BLaER1 treated with 17β-estradiol and CSF1 and Interleukin-3, amounts not matched to agents 10 nM and 100 nM (cell line): ENCODE results near the gene CACNA1F.

Experiments
- H3K27ac ChIP-seq, 11 experiments: shearing (Covaris generic); formaldehyde crosslinking; 2 replicates each; pipeline ENCODE4 v1.8.1; 2022
- H3K27me3 ChIP-seq, 11 experiments: shearing (Covaris generic); formaldehyde crosslinking; 2 replicates each; pipeline ENCODE4 v1.8.1; 2022
- H3K36me3 ChIP-seq, 11 experiments: shearing (Covaris generic); formaldehyde crosslinking; 2 replicates each; pipeline ENCODE4 v1.8.1; 2022
- H3K4me1 ChIP-seq, 10 experiments: shearing (Covaris generic); formaldehyde crosslinking; 2 replicates each; pipeline ENCODE4 v1.8.1; 2022
- H3K4me2 ChIP-seq, 11 experiments: shearing (Covaris generic); formaldehyde crosslinking; 2 replicates each; pipeline ENCODE4 v1.8.1; 2022
- H3K4me3 ChIP-seq, 10 experiments: shearing (Covaris generic); formaldehyde crosslinking; 2 replicates each; pipeline ENCODE4 v1.8.1; 2022
- H3K9ac ChIP-seq, 11 experiments: shearing (Covaris generic); formaldehyde crosslinking; 2 replicates each; pipeline ENCODE4 v1.8.1; 2022
- H3K9me3 ChIP-seq, 11 experiments: shearing (Covaris generic); formaldehyde crosslinking; replicated peaks in 1 of 11; 2 replicates each; pipeline ENCODE4 v1.8.1; 2022
- H4K20me1 ChIP-seq, 11 experiments: shearing (Covaris generic); formaldehyde crosslinking; 2 replicates each; pipeline ENCODE4 v1.8.1; 2022
- Cebpa-rat ChIP-seq, 11 experiments: shearing (Covaris generic); IDR thresholded peaks; 2 replicates each; pipeline ENCODE4 v1.8.1; 2022

CACNA1F gene

GRCh38 chrX:49160908-49161307 is 72.2 kb downstream of the CACNA1F start:
- peaks cover 26 to 50% (median 41%) of the 10 kb centered on the region in 11 experiments for H3K27me3 ChIP-seq
- peaks cover 0 to 19% (median 10%) of the 10 kb centered on the region in 11 experiments; a peak in 11 of 22 replicates for H3K9me3 ChIP-seq

DNA sequence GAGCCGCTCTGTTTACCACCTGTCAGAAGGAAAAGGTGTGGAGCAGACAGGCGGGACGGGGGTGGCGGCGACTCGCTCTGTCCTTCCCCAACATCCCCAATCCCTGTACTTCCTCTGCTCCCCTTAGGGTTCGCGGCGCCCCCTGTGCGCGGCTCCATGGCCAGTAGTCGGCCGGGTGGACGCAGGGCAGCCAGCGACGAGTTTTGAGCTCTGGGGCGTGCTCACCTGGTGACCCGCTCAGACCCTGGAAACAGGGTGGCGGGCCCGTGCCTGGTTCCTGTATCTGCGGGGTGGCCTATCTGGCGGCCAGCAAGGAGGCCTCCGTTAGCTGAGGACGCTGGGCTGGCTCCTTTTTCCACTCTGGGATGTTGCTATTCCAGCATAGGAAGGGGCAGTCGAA is 75.9 kb downstream of the CACNA1F start:
- H3K9me3 ChIP-seq = peaks cover 0 to 6% (median 0%) of the 10 kb centered on the region in 11 experiments; a peak in 5 of 22 replicates
- no peak for TF ChIP-seq Cebpa-rat (IDR thresholded peaks at IDR 0.05)
- no peak overlapping the region for H3K4me2 ChIP-seq
- H4K20me1 ChIP-seq = no peaks in the 10 kb centered on the region; a peak in 1 of 22 replicates
- H3K4me1 ChIP-seq = peaks cover 7 to 17% (median 10%) of the 10 kb centered on the region in 10 experiments; a peak in 15 of 20 replicates
- peaks cover 26 to 60% (median 43%) of the 10 kb centered on the region in 11 experiments for H3K27me3 ChIP-seq
- H3K27ac ChIP-seq = no peak overlapping the region
- no peak overlapping the region for H3K9ac ChIP-seq
- no peaks in the 10 kb centered on the region for H3K36me3 ChIP-seq
- H3K4me3 ChIP-seq = no peak overlapping the region

More at GRCh38 chrX:49160908-49161307, 72.2 kb downstream of the CACNA1F start:
- H3K4me2 ChIP-seq = no peak overlapping the region
- no peak overlapping the region for H3K27ac ChIP-seq
- TF ChIP-seq Cebpa-rat (IDR thresholded peaks at IDR 0.05) = no peak
- no peak overlapping the region for H3K4me3 ChIP-seq
- no peaks in the 10 kb centered on the region for H3K36me3 ChIP-seq
- H4K20me1 ChIP-seq = no peaks in the 10 kb centered on the region; a peak in 1 of 22 replicates
- peaks cover 13 to 27% (median 20%) of the 10 kb centered on the region in 10 experiments; a peak in 19 of 20 replicates for H3K4me1 ChIP-seq
- no peak overlapping the region for H3K9ac ChIP-seq

- Histone ChIP-seq H3K9me3 (peaks cover 0 to 6% (median 4%) of the 10 kb centered on the region in 11 experiments; a peak in 5 of 22 replicates), H3K27me3 (peaks cover 26 to 54% (median 44%) of the 10 kb centered on the region in 11 experiments), H3K36me3 (no peaks in the 10 kb centered on the region), H3K4me1 (peaks cover 7 to 17% (median 10%) of the 10 kb centered on the region in 10 experiments; a peak in 15 of 20 replicates), H4K20me1 (no peaks in the 10 kb centered on the region; a peak in 1 of 22 replicates), H3K9ac (peak overlapping the region; percentile 71 to 82 (median 76)), H3K4me3 (peak overlapping the region; percentile 44 to 66 (median 56)), H3K27ac (peak overlapping the region; percentile 67 to 87 (median 78)), H3K4me2 (peak overlapping the region; percentile 56 to 76 (median 69))
- no peak for TF ChIP-seq Cebpa-rat (IDR thresholded peaks at IDR 0.05)
Measured at GRCh38 chrX:49155900-49156837, 77.0 kb downstream of the CACNA1F start.

DNA sequence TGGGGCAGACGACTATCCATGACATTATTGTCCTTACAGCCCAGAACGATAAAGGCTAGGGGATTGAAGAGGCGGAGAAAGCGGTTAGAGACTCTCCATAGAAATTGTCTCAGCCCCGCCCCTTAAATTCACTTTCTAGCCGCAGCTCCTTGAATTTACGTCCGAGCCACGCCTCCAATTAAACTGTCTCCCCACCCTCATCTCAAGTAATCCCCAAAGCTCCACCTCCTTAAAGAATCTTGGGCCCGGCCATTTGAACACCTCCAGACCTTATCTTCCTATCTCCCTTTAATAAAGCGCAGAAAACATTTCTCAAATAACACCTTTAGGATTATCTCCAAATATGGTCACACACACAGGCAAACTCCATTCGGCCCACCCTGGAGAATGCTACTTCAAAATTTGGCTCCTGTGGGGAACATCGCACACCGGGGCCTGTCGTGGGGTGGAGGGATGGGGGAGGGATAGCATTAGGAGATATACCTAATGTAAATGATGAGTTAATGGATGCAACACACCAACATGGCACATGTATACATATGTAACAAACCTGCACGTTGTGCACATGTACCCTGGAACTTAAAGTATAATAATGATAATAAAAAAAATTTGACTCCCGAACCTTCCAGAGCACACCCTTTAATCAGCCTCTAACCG is 77.8 kb downstream of the CACNA1F start:
- H3K4me2 ChIP-seq = peak overlapping the region; percentile 56 to 76 (median 69)
- peak overlapping the region; percentile 71 to 82 (median 76); a peak in 21 of 22 replicates for H3K9ac ChIP-seq
- peaks cover 0 to 6% (median 4%) of the 10 kb centered on the region in 11 experiments; a peak in 5 of 22 replicates for H3K9me3 ChIP-seq
- TF ChIP-seq Cebpa-rat (IDR thresholded peaks at IDR 0.05) = no peak
- peak overlapping the region in 10 of 11 experiments; percentile 68 to 87 (median 80); a peak in 20 of 22 replicates for H3K27ac ChIP-seq
- H3K36me3 ChIP-seq = no peaks in the 10 kb centered on the region
- no peaks in the 10 kb centered on the region; a peak in 1 of 22 replicates for H4K20me1 ChIP-seq
- H3K27me3 ChIP-seq = peaks cover 25 to 49% (median 38%) of the 10 kb centered on the region in 11 experiments
- peak overlapping the region; percentile 44 to 66 (median 56) for H3K4me3 ChIP-seq
- peaks cover 7 to 14% (median 10%) of the 10 kb centered on the region in 10 experiments; a peak in 15 of 20 replicates for H3K4me1 ChIP-seq
